Renal cortical epithelial cell (primary cell): Measurements from ENCODE around the gene NOP14. TPM values are rescaled to one million over a fixed set of nuclear protein-coding genes. Genes with fewer than 3 reads are reported as not detected.
"Not testable (repeated sequence)": the region's sequence is repeated elsewhere in the genome, so short reads cannot be mapped to it uniquely, and the experiment has no call there.

ENCODE experiments used
- DNase-seq: peaks from one replicate; pipeline ENCODE4 v3.0.0-alpha.2; 2011; ENCODE audit warnings: low read depth
- total RNA-seq: library from RNA; depleted of rRNA; stranded (reverse); fragments of >200 nt; gene quantifications from 2 replicates; pipeline ENCODE4 v1.2.3, GENCODE V29; 2014

The NOP14 gene
- total RNA-seq: 15.5 and 30.5 TPM in 2 replicates

DNA sequence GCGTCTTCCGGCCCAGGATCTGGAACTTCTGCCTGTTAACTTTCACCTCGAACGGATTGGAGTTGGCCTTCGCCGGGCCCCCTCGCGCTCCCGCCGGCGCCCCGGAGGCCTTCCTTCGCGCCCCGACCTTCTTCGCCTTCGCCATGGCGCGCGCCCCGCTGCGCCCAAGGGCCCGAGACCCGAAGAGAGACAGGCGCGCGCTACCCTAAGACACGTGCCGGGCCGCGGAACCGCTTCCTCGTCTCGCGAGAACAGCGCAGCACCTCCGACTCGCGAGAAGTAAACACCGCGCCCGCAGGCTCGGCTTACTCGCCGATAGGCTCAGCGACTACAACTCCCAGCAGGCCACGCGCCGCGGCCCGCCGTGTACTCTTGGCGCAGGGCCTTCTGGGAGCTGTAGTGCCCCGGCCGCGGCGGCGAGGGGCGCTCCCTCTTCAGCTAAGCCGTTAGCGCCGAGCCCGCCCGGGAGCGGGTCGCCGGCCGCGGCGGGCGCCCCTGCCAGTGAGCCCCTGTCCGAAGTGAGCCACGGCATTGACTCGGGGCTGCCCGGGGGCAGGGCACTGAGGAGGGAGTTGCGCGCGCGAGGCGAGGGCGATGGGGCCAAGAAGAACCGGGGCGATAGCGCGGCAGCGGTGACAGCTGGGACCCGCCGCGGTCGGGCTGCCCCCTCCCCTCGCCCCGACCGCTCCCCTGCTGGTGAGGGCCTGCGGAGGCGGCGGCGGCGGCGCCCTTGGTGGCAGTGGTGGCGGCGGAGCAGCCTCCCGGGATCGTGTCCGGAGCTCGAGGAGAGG, at the start of gene NOP14, which contains the start of gene GRK4:
Gene NOP14 (minus strand): TSS at position 232 of the 791 bp plus-strand sequence. CDS start 87 bp downstream, at position 145.
Gene GRK4 (plus strand): TSS at position 397 of the 791 bp plus-strand sequence. CDS start 500 bp downstream, outside the sequence.
- peak; percentile 92 for DNase-seq

DNA sequence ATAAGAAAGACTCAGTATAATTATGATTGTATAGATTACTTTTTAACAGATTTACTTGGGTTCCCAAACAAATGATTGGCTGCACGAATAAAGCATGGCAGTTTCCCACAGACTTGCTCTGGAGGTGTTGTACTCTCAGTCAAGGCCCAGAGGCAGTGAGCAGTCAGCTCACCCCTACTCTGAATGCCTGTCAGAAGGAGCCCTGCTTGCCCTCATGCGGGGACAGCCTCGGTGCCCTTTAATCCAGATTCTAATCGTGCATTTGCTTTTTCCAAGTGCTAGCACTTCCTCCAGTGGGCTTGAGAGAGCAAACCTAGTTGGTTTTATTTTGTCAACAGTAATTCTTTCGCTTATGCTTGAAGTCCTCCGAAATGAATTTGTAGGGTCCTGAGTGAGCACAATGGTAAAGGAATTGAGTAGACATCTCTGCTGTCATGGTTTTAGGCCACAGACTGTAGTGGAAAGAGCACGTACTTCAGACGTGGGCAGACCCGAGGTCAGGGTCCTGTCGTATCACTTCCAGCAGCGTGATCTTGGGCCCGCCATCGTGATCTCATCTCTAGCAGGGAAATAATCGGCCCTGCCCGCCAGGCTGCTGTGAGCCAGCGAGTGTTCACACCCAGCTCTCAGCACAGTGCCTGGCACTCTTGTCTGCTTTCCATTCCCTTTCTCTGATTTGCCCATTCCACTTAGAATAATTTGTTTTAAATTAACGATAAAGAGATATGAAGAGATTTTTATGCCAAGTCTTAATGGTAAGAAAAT, 48.4 kb upstream of the NOP14 start:
- no peak for DNase-seq

DNA sequence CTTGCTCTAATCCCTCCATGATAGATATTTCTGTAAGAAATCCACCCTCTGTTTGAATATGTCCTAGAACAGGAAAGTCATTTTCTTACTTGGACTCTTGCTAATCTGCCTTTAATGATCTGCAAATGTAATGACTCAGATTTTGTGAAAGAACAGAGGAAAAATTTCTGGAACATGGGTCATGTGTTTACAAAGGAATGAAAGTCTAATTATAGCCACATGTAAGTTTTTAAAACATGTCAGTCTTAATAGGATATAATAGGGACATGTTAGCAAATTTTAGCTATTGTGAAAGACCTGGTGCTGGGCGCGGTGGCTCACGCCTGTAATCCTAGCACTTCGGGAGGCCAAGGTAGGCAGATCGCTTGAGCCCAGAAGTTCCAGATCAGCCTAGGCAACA, 47.8 kb upstream of the NOP14 start:
- DNase-seq: peak; percentile 66

DNA sequence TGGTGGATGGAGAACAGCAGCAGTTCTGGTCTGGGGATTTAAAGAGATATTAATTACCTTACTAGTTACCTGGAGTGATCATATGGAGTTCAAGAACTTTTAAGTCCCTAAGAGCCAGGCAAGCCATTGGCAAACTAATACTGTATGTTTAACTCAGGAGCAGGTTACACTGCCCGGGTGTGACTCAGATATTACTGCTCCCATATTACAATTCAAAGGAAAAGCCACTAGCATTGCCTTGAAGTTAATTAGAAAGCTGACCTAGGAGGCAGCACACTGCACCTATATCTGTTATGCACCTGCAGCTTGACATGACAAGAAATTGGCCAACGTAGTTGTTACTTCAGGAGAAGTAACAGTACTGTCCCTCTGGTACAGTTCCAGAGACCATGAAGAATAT, 47.4 kb upstream of the NOP14 start:
- DNase-seq: peak; percentile 19

DNA sequence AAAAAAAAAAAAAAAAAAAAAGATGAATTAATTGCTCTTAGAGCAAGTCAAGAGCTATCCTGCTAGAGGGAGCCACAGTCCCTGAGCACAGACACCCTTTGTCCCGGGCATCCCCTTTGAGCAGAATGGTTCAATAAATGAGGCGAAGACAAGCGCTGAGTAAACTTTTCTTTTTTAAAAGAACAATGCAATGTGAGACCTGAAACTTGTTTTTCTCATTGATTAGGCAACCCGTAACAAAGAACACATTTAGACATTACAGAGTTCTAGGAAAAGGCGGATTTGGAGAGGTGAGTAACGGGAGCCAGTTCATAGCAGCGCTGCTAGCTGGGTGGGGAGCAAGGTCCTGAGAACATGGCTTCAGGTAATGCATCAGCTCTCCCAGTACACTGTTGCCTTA, 46.2 kb upstream of the NOP14 start:
- no peak for DNase-seq

DNA sequence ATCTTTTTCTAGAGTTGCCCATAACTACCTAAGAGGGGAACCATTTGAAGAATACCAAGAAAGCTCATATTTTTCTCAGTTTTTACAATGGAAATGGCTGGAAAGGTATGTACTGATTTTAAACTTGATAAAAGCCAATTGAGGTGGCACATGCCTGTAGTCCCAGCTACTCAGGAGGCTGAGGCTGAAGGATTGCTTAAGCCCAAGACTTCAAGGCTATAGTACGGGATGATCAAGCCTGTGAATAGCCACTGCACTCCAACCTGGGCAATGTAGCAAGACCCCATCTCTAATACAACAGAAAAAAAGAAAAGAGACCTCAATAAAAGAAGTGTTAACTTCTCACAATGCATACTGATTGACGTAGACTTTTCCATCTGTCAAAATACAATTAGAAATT, 44.5 kb upstream of the NOP14 start:
- no peak for DNase-seq

DNA sequence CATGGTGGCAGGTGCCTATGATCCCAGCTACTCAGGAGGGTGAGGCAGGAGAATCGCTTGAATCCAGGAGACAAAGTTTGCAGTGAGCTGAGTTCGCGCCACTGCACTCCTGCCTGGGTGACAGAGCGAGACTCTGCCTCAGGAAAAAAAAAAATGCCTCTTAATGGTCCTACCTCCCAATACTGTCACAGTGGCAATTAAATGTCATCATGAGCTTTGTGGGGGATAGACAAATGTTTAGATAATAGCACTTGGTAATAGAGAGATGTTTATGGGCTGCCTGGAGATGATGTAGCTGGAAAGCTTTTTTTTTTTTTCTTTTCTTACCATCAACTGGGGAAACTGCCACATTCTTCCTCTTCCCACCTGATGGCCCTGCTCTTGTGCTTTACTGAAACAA, 33.2 kb upstream of the NOP14 start:
- no peak for DNase-seq

DNA sequence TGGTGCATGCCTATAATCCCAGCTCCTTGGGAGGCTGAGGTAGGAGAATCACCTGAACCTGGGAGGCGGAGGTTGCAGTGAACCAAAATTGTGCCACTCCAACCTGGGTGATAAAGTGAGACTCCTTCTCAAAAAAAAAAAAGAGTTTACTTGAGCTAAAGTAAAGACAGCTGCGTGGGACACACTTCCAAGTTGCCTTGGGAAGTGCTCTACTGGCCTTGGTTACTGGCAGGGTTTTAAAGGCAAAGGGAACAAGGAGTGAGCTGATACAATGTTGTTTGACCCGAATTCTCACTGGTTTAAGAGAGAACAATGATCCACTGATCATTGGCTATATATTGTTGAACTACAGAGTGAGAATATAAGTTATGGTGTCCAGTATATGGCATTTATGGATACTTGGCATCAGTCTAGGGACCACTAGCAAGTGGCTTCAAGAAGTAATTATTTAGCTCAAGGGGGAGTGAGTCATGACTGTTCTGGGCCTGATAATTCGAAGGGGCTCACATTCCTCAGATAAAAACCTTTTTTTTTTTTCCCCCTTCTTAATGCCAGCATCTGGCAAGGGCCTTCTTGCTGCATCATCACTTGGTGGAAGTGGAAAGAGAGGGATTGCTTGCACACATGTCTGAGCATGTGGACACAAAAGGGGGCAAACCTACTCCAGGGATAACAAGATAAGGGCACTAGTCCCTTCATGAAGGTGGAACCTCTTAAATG, 32.5 kb upstream of the NOP14 start:
- DNase-seq: no peak

DNA sequence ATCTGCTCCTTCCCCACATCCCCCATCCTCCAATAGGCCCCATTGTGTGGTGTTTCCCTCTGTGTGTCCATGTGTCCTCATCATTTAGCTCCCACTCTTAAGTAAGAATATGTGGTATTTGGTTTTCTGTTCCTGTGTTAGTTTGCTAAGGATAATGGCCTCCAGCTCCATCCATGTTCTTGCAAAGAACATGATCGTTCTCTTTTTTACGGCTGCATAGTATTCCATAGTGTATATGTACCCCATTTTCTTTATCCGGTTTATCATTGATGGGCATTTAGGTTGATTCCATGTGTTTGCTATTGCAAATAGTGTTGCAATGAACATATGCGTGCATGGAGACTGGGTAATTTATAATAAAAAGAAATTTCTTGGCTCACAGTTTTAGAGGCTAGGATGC, 31.7 kb upstream of the NOP14 start:
- no peak for DNase-seq

DNA sequence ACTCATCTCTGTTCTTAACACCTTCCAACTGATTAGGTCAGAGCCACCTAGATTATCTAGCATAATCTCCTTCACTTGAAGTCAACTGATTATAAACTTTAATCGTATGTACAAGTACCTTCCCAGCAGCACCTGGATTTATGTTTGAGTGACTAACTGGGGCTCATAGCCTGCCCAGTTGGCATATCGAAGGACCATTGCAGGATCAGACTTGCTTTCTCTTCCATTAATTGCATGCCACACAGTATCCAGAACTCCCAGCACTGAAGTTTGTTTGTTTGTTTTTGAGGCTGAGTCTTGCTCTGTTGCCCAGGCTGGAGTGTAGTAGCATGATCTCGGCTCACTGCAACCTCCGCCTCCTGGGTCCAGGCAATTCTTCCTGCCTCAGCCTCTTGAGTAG, 28.0 kb upstream of the NOP14 start:
- no peak for DNase-seq

DNA sequence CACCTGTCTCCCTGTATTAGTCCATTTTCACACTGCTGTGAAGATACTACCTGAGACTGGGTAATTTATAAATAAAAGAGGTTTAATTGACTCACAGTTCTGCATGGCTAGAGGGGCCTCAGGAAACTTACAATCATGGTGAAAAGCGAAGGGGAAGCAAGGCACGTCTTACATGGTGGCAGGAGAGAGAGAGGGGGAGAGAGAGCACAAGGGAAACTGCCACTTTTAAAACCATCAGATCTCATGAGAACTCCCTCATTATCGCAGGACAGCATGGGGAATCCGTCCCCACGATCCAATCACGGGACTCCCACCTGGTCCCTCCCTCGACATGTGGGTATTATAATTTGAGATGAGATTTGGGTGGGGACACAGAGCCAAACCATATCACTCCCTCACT, 20.5 kb upstream of the NOP14 start:
- not testable (repeated sequence) for DNase-seq

DNA sequence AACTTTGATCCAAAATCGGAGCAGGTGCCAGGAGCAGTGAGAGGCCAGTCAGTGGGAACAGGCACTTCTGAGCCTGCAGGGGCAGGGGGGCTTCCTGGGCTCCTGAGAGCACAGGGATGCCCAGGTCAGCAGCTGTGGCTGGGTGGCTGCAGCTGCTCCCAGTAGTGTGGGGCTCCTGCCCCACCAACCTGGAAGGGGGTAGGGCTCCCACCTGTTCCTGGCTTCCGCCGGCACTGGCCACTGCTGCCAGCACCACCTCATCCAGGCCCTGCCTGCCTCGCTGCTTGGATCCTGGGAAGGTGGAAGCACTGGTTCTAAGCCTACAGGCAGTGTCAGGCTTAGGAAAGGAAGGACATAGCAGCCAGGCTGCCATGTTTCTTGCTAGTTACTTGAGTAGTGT, 18.8 kb upstream of the NOP14 start:
- DNase-seq: no peak

DNA sequence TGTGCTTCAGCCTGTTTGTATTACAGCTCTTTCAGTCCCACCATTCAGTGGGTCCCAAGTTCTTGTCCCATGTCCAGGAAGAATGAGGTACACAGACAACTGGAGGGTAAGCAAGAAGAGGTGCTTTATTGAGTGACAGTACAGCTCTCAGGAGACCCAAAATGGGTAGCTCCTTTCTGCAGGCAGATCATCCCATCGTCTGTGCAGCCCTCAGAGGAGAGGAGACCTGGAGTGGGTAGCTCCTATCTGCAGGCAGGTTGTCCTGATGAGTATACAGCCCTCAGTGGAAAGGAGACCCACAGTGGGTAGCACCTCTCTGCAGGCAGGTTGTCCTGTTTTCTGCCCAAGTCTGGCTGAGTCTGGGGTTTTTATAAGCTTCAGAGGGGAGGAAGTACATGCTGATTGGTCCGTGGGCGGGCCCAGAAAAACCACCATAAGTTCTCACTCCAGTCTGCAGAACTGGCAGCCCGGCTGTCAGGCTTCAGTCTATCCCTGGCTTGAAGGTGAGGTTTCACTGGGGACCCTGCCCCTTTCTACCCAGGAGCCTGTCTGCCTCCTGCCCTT, 18.1 kb upstream of the NOP14 start:
- DNase-seq: no peak

DNA sequence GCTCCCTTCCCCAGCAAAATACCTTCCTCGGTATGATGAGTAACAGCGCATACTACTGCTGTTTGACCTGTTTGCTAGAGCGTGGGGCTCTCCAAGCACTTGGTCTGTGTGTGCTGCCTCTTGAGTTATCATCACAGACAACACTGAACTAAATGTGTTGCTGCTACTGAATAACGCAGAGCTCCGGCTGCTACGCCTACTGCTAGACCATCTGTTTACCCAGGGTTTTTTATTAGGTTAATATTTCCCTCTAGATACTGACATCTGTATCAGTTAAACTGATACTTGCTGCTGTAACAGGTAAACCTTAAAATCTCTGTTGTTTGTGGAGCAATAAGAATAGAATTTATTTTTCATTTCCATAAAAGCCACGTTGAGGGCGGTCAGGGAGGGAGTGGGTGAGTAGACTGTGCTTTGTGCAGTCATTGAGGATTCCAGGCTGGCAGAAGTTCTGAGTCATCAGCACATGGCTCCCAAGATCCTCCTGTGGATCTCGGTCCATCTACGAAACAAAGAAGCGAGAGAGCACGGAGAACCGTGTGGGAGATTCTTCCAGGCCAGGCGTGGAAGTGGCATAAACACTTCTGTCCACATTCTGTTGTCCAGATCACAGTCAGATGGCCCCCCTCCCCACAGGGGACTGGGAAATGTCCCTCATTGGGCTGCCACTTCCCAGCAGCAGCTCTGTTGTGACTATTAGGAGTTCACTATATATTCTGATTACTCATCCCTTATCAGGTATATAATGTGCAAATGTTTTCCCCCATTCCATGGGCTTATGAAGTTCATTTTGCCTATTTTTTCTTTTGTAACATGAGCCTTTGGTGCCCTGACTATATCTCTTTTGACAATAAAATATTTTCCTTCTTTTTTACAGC, 14.2 kb upstream of the NOP14 start:
- peak; percentile 36 for DNase-seq

DNA sequence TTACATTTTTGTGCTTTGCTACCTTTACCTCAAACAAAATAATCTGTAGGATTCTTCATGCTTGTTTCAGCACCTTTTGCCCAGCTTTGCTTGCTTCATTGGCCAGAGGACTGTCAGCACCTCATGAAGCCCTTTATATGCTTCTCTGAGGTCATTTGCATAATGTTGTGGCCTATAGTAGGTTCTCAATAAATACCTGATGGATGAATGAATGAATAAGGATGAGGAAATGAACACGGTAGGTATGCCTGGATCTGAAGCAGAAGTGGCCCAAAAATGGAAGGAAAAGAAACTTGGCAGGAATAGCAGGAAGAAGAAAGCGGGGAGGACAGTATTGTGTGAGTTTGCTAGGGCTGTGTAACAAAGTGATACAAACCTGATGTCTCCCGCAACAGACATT, 8.1 kb upstream of the NOP14 start:
- DNase-seq: no peak

DNA sequence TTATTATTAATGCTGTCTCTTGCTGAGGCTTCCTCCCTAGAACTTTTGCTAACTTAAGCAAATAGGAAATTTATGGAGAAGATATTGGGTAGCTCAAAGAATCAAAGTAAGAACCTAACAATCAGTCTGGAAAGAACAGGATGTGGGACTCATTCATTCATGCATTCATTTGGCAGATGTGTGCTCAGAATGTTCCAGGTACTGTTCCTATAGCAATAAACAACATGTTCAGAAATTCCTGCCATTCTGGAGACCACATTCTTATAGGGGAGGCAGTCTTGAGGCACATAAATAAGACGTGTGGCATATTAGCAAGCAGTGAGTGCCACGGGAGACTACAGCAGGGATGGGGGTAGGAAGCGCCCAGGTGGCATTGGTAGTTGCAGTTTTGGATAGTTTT, 5.2 kb upstream of the NOP14 start:
- peak; percentile 57 for DNase-seq

DNA sequence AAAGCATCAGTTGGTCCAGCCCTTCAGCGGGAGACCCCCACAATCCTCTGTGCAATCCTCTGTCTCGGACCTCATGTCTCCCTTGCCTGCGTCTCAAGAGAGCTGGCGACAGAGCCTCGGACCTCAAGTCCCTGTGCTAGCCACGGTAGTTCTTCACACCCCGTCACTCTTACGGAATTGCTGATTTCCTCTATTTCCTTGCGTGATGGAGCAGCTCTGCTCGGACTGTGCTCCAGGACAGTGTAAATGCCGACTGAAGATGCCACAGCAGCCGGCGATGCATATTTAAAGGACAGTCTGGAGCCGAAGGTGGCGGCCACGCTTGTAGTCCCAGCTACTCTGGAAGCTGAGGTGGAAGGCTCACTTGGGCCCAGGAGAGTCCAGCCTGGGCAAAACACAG, 2.1 kb upstream of the NOP14 start:
- DNase-seq: no peak

DNA sequence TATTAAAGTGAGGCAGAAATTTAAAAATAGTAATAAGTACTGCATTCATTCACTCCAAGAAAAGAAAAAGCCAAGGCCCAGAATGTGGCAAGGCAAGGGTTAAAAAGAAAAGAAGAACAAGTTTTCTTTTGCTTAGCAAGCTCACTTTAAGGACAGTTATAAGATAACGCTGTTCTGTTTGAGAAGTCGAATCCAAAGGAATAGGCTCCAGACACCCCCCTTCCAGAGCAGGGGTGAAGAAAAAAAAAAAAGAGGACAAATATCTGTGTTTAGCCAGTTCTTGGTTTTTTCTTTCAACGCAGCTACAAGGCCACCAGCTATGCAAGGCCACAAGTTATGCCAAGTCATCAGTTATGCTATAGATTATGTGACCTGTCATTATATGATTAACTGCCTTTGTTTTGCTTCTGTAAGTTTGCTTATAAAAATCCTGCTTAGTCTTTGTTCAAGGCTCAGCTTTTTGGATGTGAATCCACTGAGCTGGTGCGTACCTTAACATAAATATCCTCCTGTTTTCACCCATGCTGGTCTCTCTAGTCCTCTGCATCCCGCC, 1.6 kb upstream of the NOP14 start:
- no peak for DNase-seq

DNA sequence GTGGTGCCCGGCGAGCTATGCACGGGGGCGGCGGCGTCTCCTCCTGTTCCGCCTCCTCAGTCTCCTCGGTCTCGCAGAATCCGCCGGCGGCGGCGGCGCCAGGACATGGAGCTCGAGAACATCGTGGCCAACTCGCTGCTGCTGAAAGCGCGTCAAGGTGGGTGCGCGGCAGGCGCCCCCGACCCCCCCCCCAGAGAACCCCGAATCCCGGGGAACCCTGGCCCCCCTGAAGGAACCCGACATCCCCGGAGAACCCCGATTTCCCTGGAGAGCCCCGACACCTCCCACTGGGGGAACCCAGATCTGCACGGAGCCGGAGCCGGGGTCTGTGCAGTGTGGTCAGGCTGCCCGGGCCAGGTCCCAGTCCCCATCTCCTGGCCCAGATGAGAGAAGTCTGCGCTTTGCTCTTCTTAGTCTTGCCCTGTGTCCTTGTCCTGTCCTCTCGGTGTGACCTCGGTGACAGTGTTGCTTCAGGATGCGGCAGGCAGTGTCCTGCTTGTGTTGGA, 813 bp upstream of the NOP14 start:
- no peak for DNase-seq

DNA sequence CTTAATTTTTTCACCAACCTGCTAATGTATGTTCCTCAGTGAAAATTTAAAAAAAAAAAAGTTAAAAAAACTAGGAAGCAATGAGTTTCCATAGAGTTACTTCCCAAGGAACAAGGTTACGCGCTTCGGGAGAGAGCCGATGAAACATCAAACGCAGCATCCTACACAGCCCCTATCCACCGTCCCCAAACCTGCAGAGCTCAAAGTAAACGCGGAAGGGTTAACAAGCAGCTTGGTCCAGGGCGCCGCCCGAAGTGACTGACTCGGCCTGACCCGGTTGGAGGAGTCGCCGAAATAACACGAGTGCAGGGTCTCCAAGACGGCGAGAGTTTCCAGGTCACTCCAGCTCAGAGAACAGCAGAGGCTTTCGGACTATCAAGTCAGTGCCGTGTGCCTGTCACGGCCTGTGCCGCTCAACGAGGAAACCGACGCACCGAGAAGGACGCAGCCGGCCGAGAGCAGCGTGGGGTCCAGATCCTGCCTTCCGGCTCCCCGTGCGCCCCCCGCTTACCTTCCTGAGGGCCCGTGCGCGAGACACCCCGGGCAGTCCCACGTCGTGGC, 512 bp downstream of the NOP14 start:
- DNase-seq: peak; percentile 37
